Activated CD4-positive, alpha-beta T cell treated with anti-CD3 and anti-CD28 coated beads for 4 hours (primary cell): Measurements from ENCODE around the gene TPRN.

Experiments used
- DNase-seq, 2 donors: peaks; one replicate each; pipeline ENCODE4 v3.0.0-alpha.2; 2020

Gene TPRN

DNA sequence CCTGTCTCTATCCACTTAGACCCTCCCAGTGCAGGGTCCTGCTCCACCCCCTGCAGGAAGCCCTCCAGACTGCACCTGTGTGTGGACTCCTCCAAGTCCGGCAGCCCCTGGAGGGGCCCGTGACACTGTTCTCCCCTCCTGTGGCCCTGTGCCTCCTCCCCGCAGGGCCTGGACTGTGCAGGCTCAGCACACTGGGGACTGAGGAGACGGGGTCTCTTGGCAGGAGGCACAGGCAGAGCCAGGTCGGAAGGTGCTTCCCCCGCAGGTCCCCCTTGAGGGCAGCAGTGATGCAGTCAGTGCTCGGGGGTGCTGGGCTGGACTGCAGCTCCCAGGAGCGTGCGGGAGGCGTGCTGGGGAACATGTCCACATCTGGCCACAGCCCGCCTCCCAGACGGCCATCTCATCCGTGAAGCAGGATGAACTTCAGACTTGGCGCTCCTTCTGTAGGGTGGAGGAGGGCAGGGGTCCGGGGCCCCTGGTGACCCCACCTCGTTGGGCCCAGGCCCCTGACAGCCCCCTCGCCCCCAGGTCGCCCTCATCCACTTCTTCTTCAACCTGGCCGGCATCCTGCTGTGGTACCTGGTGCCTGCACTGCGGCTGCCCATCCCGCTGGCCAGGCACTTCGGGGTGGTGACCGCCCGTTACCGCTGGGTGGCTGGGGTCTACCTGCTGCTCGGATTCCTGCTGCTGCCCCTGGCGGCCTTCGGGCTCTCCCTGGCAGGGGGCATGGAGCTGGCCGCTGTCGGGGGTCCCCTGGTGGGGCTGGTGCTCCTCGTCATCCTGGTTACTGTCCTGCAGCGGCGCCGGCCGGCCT is 35.1 kb upstream of the TPRN start:
- DNase-seq = no peak

GRCh38 chr9:137234758-137235423 is 34.4 kb upstream of the TPRN start:
- no peak for DNase-seq

DNA sequence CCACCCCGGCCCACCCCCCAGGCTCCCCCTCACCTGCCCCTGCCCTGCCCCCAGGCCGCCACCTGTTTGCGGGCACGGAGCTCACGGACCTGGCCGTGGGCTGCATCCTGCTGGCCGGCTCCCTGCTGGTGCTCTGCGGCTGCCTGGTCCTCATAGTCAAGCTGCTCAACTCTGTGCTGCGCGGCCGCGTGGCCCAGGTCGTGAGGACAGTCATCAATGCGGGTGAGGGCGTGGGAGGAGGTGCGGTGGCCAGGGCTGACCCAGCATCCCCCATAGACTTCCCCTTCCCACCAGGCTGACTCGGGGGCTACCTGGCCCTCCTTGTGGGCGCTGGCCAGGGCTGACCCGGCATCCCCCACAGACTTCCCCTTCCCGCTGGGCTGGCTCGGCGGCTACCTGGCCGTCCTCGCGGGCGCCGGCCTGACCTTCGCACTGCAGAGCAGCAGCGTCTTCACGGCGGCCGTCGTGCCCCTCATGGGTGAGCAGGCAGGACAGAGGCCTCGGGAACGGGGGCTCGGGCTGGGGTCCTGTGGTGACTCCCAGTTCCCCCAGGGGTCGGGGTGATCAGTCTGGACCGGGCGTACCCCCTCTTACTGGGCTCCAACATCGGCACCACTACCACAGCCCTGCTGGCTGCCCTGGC is 33.6 kb upstream of the TPRN start:
- no peak for DNase-seq

- DNase-seq = no peak
Measured at GRCh38 chr9:137233143-137233980, 32.8 kb upstream of the TPRN start.

GRCh38 chr9:137232510-137232909 is 32.0 kb upstream of the TPRN start:
- no peak for DNase-seq

DNA sequence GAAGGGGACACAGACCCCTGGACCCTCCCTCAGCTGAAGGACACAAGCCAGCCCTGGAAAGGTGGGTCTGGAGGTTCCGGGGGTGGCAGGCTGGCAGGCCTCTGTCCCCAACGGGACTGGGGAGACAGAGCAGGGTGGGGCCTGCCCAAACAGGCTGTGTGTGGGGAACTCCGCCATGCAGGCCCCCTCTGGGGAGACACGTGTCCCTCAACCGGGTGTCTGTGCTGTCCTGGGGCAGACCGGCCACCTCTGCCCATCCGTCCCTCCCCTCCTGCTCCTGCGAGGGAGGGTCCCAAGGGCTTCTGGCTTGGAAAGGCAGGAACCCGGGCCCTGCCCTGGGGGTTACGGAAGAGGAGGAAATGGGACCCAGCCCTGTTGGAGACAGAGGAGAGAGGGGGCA is 31.6 kb upstream of the TPRN start:
- DNase-seq = no peak

GRCh38 chr9:137231372-137232039 is 31.0 kb upstream of the TPRN start:
- DNase-seq = no peak

GRCh38 chr9:137230705-137231371 is 30.3 kb upstream of the TPRN start, which contains the start of gene SLC34A3:
Gene SLC34A3 (plus strand): TSS chr9:137230901. CDS start chr9:137231703, 802 bp downstream.
- no peak for DNase-seq

- no peak for DNase-seq
Measured at GRCh38 chr9:137229903-137230704, 29.6 kb upstream of the TPRN start.

- no peak for DNase-seq
Measured at GRCh38 chr9:137228968-137229896, 28.7 kb upstream of the TPRN start.

DNA sequence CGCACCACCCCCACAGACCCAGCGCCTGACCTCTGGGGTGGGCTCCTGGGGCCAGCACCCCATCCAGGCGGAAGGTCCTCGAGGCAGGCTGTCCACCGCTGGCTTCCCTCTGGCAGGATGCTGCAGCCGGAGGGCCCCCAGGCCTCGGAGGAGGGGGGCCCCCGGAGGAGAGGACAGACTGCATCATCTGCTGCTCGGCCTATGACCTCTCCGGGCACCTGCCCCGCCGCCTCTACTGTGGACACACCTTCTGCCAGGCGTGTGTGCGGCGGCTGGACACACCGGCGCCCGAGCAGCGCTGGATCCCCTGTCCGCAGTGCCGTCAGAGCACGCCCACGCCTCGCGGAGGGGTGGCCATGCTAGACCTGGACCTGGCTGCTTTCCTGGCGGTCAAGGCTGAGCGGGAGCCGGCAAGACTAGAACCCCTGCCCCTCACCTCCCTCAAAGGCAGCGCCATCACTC is 28.0 kb upstream of the TPRN start:
- no peak for DNase-seq

DNA sequence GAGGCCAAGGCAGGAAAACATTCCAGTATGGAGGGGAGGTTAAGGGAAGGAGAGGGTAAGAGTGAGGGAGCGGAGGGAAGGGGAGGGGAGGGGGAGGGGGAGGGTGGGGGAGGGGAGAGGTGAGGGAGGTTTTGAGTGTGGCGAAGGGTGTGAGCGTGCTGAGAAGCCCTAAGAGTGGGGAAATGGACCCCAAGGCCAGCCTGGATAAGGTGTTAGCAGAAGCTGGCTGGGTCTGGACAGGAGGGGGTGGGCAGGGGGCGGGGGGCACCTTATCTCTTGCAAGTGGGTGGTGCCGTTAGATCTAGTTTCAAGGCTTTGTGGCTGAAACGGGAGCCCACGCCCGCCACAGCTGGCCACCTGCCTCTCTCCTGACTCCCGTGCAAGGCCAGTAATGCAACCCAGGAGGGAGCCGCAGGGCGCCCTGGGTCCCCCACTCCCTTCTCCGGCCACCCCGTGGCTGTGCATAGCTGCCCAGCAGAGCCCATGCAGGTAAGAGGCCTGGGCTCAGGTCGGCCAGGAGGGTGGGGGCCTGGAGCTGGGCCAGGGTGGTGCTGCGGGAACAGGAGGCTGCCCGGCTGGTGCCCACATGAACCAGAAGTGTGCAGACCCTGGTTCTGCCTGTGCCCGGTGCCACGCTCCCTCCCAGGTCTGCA is 27.4 kb upstream of the TPRN start:
- no peak for DNase-seq

- peak; percentile 78 to 81 for DNase-seq
Measured at GRCh38 chr9:137227054-137227852, 26.7 kb upstream of the TPRN start, which contains the start of gene RNF224. Gene RNF224 (plus strand): TSS chr9:137227502. CDS start chr9:137228336, 834 bp downstream.

DNA sequence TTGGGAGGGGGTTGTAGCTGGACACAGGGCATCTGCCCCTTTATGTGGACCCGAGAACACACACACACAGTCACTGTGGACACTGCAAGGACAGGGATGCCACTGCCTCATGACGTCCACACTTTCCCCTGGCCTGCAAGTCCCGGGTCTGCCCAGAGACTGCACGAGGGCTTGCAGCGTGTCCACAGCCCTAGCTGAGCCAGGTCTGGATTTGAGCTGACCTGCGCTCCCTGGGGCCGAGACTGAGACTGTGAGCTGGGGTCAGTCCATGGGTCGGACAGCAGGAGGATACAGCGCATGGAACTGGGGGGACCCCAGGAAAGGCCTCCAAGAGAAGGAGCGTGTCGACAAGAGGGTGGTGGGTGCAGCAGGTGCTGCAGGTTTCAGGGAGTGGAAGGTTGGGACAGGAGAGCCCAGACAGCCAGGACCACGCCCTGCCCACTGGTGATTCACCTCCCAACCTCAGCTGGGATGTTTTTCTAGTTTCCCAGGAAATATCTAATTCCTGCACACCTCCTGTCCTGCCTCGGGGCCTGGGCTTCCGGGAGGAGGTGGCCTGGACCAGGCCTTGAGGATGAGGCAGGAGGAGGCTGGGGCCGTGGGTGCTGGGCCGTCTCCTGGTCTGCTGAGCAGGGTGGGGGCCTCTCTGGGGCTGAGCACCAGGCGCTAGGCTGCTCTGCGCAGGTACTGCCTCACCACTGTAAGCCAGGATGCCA is 26.0 kb upstream of the TPRN start:
- DNase-seq = no peak

DNA sequence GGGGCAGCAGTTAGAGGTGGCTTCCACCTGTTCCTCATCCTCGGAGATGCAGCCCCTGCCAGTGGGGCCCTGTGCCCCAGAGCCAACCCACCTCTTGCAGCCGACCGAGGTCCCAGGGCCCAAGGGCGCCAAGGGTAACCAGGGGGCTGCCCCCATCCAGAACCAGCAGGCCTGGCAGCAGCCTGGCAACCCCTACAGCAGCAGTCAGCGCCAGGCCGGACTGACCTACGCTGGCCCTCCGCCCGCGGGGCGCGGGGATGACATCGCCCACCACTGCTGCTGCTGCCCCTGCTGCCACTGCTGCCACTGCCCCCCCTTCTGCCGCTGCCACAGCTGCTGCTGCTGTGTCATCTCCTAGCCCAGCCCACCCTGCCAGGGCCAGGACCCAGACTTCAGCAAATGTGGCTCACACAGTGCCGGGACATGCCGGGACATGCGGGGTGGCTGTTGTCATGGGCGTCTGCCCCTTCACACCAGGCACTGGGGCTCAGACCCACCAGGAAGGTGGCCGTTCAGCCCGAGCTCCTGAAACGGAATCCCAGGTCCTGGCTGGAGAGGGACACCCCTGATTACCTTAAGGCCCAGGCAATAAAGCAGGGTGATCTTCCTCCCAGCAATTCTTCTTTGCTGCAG is 25.3 kb upstream of the TPRN start:
- DNase-seq = no peak

DNA sequence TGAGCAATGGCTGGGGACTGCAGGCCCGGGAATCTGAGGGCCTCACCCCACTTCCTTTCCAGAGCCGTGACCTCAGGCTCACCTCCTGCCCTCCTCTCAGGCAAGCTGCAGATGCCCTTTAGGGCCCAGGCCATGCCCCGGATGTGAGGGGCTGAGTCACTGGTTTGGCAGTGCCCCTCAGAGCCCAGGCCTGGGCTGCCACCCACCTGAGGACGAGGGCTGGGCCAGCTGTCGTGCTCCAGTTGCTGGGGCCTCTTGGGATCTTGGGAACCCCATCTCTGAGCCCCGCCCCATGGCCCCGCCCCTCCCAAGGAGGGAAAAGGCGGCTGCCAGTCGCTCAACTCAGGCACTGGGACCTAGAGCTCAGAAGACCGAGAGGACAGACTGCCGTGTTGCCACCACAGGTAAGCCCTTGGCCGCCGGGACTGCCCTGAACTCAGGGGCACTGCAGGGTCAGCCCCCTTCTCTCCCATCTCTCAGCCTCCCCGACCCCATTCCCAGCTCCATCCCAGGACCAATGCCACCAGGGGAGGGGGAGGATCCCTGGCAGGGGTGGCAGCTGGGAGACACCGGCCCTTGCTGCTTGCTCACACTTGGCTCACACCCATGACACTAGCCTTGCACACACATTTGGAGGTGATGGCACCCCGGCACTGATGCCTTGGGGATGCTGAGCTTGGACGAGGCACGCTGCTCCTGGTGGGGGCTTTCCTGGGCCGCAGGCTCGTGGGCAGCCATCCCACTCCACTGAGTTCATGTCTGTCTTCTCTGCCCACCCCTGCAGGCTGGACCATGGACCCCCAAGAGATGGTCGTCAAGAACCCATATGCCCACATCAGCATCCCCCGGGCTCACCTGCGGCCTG is 24.5 kb upstream of the TPRN start, which contains the start of gene CYSRT1:
CYSRT1 (plus strand) TSS at position 345 of the 865 bp plus-strand sequence; CDS start at position 793, 448 bp downstream.
- no peak for DNase-seq
